ENCODE results near the gene PDE8A.

PDE8A gene

GRCh38 chr15:85036716-85037115 lies 55.1 kb downstream of the PDE8A start:
- no peak for DNase-seq

GRCh38 chr15:85037641-85038040 lies 56.0 kb downstream of the PDE8A start:
- no peak for DNase-seq

- no peak for DNase-seq
These were observed 59.6 kb downstream of the PDE8A start for GRCh38 chr15:85041230-85041629.

DNA sequence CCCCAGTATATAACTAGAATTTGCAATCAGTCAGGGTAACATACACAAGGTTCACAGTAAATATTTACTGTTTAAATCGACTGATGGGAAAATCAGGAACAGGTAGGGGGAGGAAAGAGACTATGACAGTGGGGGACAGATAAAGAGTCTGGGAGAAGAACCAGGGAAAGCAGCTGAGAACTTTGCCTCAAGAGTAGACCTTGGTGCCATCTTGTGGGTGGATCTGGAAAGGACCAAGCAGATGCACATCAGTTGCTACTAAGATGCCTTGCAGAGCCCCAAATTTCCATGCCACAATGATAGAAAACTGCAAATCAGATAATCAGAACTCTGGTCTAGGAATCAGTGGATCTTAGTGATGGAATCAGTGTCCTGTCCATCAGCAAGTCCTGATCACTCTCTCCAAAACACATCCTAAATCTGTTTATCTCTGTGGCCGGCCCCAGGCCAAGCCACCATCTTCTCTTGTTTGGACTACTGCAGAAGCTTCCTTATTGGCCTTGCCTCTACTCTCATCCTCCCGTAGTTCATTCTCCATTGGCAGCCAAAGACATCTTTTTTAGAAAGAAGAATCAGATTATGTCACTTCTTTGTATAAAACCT lies 62.7 kb downstream of the PDE8A start:
- DNase-seq: no peak

DNA sequence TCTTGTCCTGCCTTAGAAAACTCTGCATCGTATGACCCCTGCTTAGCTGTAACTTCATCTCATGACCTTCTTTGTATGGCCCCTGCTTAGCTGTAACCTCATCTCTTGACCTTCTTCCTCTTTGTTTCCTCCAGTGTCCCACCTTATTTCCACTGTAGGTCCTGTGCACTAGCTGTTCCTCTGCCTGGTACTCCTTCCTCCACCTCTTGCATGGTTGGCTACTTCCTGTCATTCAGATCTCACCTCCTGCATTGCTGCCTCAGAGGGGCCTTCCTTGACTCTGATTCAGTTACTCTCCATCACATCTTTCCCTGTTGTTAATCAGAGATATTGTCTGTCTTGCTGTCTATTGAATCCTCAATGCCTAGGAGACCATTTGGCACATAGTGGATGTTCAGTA lies 63.2 kb downstream of the PDE8A start:
- no peak for DNase-seq

DNA sequence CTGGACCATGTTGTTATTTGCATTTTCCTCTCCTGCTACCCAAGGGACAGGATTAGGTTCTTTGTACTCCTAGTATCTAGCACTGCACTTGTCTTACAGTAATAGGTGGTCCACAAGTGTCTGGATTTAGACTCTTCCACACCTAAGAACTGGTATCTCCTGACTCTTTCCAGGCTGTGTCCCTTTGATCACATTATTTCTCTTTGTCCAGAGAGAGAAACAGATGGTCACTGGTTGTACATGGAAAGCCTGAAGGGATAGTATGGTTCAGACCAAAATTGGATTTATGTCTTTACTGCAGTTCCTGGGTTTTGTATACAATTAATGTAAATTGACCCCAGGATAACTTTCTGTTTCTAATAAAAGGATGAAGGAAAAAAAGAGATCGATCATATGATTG lies 64.0 kb downstream of the PDE8A start:
- DNase-seq: no peak

DNA sequence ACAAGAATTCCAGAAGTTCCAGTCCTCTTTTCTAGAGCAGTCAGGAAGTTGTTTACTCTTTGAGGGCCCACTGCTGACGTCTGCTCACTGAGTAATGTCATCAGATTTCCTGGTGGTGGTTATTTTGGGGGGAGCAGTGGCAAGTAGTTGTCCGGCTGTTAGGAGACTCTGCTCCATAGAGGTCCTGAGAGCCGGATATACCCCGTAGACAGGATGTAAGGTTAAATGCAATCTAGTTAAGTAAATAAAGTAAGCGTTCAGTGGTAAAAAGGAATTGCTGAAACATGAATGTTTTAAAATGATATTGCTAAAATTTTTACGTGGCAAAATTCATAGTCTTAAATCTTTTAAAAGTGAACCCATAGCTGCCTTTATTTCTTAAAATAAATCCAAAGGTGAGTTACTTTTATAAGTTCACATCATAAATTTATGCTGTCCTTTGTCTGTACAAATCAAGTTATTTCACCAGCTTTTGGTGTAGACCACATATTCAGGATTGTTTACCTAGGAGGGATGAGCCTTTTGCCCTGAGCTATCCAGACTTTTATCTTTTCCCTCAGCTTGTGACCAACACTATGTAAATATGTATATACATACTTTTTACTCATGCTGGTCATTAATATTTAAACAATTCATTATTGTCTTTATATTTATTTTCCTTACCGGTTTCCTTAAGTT lies 65.8 kb downstream of the PDE8A start:
- DNase-seq: peak; percentile 53 to 75

- no peak for DNase-seq
These were observed 66.8 kb downstream of the PDE8A start for GRCh38 chr15:85048430-85048829.

GRCh38 chr15:85049805-85050204 lies 68.1 kb downstream of the PDE8A start:
- no peak for DNase-seq

DNA sequence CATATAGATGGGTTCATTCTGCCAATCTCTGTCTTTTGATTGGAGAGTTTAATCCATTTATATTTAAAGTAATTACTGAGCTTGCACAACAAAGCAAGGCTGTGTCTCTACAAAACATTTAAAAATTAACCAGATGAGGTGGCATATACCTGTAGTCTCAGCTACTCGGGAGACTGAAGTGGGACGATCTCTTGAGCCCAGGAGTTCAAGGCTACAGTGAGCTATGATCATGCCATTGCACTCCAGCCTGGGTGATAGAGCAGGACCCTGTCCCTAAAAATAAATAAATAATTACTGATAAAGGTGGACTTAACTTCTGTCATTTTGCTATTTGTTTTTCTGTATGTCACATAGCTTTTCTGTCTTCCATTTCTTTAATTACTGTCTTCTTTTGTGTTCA lies 78.1 kb downstream of the PDE8A start:
- DNase-seq: no peak

DNA sequence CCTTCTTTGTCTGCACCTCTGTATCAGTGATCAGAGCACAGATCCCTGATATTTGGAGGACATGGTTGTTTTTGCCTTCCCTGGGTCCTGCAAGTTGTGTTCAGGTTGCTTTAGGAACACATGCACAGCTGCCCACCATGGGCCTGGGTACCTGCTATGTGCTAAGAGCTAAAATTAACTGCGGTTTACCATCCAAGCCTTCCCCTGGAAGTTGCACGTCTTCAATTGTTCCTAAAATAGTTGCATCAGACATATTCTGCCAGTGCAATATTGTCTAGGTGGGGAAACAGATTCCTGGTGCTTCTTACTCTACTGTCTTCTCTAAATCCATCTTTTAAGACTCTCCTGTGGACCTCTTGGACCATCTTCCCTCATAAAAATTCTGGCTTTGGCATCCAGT lies 80.9 kb downstream of the PDE8A start:
- DNase-seq: no peak

- DNase-seq: no peak
These were observed 81.4 kb downstream of the PDE8A start for GRCh38 chr15:85063088-85063487.

DNA sequence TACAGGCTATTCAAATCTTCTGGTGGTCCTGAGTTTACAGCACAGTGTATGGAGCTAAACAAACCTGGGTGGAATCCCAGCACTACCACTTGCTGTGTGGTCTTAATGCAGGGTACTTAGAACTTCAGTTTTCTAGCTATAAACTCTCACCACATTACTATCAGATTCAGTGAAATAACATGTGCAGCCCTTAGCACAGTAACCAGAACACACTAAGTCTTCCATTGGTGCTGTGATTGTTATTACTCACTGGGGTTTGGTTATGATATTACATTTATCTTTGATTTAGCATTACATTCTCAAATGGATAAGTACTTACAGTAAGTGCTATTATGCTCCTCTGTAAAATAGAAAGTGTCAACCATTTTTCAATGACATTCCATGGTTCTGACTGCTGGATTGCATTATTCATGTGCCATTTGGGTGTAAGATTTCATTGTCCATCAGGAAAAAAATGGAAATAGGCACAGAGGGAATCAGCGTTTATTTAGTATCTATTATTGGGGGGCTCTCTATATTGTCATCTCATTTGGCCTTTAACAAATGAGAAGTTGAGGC lies 81.9 kb downstream of the PDE8A start:
- DNase-seq: no peak

- DNase-seq: no peak
These were observed 83.1 kb downstream of the PDE8A start for GRCh38 chr15:85064710-85065109.

DNA sequence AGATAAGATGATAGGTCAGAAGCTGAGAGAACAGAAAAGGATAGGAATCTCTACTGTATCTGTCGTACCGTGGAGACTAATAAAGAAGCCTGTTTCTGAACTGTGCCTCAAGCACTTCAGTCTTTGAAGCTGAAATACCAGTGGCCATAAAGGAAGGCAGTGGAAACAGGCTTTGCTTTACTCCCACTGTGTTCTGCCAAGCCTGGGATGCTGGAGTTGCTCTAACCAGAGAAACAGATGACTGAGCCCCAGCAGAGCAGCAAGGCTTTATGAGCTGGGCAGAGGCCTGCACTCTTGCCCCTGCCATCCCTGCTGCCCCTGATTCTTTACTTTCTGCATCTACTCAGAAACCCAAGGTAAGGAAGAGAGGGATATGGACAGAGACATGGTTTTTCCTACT lies 89.4 kb downstream of the PDE8A start:
- DNase-seq: no peak

DNA sequence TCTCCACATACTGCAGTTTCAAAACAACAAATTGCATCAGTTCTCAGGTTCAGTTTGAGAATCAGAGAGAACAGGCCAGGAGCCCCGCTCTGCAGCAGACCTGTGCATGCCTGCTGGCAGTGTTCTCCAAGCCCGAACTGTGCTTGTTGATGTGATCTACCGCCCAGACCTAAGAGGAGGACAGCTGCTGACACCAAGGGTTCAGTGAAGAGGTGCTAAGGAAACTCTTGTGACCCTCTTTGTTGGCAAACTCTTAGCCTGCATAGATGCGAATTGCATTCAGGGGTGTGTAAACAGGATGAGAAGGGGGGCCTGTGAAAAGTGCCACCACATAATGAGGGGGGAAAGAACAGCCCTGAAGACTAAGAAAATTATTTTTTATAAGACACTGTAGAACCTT lies 89.8 kb downstream of the PDE8A start:
- DNase-seq: no peak

DNA sequence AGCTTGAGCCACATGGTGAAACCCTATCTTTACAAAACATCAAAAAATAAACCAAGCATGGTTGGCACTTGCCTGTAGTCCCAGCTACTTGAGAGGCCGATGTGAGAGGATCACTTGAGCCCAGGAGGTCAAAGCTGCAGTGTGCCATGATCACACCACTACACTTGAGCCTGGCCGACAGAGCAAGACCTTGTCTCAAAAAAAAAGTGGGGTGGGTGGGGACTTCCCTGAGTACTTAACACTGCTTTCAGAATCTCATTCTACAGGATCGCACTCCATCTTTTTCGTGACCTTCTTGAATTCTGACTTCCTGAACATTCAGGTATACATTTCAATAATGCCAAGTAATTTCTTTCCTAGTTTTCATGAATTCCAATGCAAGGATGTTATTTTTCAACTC lies 91.3 kb downstream of the PDE8A start:
- DNase-seq: no peak

- no peak for DNase-seq
These were observed 92.0 kb downstream of the PDE8A start for GRCh38 chr15:85073556-85074194.

DNA sequence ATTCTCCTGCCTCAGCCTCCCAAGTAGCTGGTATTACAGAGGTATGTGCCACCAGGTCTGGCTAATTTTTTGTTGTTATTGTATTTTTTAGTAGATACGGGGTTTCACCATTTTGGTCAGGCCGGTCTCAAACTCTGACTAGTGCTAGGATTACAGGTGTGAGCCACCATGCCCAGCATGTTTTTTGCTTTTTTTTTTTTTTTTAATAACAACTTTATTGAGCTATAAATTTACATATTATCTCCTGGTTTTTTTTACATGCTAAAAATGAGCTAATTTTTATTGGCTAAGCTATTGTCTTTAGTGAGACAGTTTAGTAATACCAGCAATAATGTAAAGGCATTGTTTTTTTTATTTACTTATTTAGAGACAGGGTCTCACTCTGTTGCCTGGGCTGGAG lies 105.2 kb downstream of the PDE8A start:
- no peak for DNase-seq

DNA sequence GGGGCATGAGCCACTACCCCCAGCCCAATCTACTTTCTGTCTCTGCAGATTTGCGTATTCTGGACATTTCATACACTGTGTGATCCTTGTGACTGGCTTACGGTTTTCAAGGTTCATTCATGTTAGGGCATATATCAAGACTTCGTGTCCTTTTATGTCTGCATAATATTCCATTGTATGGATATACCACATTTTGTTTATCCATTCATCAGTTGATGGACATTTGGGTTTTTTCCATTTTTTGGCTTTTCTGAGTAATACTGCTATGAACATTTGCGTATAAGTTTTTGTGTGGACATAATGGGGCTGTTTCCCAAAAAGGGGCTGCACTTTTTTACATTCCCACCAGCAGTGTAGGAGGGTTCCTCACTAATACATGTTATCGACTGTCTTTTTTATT lies 106.6 kb downstream of the PDE8A start:
- DNase-seq: no peak

DNA sequence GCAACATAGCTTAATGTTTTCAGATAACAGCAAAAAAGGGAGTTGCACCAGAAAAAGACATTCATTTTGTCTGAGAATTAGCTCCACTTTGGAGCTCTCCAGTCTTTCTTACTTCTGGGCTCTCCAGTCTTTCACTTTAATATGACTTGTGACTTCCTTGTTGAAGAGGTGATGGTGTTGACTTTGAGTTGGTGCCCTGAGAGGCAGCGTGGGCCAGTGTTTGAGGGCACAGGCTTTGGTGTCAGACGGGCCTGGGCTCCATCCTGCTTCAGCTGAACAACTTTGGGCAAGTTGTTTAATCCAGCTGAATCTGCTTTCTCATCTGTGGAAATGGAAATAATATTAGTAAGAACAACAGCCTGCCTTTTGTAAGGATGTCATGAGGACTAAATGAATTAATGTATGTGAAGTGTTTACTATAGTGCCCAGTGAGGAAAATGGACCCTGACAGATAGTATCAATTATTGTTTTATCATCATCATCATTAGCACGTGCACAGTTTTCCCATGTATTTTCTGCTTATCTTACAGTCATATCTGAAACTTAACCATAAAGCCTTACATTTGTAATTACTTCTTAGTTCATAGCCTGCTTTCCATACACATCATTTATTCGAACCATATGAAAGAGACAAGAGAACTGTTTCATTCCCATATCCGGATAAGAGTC lies 108.4 kb downstream of the PDE8A start:
- no peak for DNase-seq

DNA sequence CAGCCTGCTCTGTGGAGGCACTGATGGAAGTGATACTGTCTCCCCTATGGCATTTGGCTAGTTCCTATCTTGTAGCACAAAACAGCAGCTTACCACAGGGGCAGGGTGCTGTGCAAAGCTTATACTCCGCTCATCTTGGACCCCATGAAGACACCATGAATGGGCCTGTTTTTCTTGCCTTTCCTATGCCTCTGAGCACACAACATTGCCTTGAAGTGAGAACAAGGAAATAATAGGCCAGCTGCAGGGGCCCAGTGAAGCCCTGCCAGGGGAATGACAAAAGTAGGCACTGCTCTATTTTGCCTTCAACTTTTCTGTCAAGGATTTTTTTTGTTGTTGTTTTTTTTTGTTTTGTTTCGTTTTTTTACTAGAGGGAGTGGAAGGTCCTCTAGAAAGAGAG lies 110.3 kb downstream of the PDE8A start:
- no peak for DNase-seq

GRCh38 chr15:85094685-85095084 lies 113.0 kb downstream of the PDE8A start:
- DNase-seq: no peak

GRCh38 chr15:85095566-85095965 lies 113.9 kb downstream of the PDE8A start:
- no peak for DNase-seq
